Stimulated activated CD8-positive, alpha-beta memory T cell treated with anti-CD3 and anti-CD28 coated beads, Interleukin-4, amount 100 ng/mL, for 48 hours (primary cell): Measurements from ENCODE around the gene PROZ.

ENCODE experiments used
- DNase-seq: peaks from one replicate; pipeline ENCODE4 v3.0.0-alpha.2; 2020

Gene PROZ

GRCh38 chr13:113120300-113121182 lies 37.9 kb upstream of the PROZ start:
- no peak for DNase-seq

DNA sequence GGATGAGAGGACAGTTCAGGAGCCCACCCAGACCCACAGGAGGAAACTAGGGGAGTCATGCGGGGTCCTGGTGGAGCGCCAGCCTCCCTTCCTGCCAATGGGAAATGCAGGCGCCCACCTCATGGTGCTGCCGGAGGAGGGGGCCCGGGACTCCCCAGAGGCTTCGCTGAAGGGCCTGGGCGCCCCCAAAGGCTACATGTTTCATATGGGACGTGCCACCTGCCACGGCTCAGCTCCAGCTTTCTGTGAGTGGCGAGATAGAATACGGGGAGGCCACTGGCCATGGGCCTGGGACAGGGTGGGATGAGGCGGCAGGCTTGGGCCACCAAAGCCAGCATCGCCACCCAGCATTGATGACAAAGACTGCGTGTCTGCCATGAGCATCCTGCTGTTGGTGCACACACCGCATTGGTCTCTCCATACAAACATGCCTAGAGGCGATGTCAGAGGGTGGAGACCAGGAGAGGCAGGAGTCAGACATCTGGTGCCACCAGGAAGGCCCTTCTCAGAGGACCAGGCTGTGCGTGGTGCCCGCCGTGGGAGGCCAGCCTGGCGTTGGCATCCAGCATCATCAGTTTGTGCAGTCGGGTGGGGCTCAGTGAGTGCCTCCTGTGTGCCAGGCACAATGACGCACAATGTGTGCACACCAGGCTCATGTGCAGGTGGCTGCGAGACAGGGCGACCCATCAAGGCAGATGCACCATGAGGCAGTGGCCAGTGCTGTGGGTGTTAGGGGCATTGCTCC lies 37.1 kb upstream of the PROZ start:
- DNase-seq = no peak

GRCh38 chr13:113121928-113122471 lies 36.4 kb upstream of the PROZ start:
- DNase-seq = no peak

GRCh38 chr13:113122550-113123225 lies 35.8 kb upstream of the PROZ start, which contains the start of gene F10:
TSS of gene F10 (plus strand) at chr13:113122799. CDS start at chr13:113122856, 57 bp downstream.
- DNase-seq = no peak

DNA sequence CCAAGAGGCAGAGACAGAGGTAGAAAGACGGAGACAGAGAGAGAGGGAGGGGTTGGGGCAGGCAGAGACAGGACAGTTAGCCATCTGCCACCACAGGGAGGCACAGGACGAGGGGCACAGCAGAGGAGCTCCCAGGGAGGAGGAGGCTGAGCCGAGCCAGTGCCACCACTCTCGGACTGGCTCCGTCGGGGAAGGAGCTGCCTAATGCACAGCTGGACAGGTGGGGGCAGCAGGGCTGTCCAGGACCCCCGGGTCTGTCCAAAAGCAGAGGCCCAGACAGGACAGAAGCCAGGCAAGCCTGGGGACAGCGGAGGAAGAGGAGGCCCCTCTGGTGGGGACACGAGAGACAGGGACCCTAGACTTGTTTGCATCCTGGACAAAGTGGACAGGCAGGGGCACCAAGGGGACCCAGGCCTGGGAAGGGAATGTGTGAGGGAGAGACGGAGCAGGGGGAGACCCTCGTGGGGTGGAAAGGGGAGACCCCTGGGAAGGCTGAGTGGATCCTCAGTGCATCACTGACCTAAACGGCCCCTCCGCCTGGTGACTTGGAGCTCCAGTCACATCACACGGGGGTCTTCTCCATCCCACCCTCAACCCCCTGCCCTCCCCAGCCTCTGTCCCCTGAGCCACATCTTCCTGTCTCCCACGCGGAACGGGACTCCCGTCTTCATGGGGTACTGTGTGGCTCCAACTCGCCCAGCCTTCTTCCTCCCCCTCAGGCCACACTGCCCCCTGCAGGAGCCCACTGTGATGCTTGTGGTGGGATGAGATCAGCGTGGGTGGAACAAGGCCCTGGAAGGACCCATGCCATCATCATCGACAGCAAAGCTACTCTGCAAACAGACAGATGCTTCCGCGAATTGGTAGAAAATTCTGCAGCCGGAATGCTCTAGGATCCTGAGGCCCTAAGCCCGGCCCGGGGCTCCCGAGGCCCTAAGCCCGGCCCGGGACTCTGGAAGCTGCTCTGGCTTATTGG lies 34.9 kb upstream of the PROZ start:
- DNase-seq = peak; percentile 43

DNA sequence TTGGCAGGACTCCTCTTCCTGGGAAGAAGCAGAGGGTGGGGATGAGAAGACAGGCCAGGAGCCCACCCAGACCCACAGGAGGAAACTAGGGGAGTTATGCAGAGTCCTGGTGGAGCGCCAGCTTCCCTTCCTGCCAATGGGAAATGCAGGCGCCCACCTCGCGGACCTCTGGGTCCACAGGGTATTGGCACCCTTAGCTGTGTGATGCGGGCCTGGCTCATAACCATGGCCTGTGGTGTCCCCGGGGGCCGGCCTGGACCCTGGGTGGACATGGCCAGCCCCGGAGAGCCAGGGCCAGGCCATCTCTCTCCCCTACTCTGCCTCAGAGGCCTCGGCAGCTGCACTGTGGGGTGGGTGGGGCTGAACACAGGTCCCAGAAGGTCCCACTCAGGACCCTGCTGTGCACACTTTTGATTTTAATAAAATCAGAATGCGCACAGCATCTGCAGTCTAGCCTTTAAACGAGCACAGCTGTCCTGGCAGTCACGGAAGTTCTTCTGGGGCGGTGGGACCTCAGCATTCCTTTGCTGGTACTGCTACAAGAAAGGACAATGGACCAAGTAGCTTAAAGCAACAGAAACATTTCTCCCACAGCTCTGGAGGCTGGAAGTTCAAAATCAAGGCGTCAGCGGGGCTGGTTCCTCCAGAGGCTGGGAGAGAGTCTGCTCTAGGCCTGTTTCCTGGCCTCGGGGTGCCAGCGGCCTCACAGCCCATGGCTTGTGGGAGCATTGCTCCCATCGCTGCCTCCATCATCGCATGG lies 34.1 kb upstream of the PROZ start:
- DNase-seq = no peak

DNA sequence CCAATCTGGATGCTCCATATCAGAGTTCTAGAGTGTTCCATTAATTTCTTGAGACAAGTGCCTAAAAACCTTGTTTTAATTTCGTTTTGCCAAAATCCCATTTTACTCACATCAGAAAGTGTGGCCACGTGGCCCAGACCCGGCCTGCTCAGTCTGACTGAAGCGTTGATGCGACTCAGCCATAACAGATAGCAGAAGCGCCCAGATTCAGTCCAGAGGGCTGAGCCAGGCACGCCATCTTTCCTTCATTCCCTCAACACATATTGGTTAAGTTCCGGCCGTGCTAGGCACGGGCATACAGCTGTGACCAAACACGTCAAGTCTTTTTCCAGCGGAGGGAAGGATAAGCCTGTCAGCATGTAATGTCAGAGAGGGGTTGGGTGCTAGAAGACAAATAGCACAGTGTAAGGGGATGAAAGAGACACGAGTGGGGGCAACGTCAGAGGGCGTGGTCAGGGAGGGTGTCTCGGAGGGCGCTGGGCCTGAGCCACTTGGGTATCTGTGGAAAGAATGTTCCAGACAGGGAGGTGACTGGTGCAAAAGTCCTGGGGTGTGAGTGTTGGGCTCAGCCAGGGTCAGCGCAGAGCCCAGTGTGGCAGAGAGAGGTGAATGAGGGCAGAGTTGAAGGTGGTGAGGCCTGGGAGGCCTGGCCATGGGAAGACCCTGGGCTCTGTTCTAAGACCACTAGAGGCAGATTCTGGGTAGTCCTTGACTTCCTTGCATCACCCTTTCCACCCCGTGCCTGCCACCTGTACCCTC lies 32.8 kb upstream of the PROZ start:
- DNase-seq = no peak

DNA sequence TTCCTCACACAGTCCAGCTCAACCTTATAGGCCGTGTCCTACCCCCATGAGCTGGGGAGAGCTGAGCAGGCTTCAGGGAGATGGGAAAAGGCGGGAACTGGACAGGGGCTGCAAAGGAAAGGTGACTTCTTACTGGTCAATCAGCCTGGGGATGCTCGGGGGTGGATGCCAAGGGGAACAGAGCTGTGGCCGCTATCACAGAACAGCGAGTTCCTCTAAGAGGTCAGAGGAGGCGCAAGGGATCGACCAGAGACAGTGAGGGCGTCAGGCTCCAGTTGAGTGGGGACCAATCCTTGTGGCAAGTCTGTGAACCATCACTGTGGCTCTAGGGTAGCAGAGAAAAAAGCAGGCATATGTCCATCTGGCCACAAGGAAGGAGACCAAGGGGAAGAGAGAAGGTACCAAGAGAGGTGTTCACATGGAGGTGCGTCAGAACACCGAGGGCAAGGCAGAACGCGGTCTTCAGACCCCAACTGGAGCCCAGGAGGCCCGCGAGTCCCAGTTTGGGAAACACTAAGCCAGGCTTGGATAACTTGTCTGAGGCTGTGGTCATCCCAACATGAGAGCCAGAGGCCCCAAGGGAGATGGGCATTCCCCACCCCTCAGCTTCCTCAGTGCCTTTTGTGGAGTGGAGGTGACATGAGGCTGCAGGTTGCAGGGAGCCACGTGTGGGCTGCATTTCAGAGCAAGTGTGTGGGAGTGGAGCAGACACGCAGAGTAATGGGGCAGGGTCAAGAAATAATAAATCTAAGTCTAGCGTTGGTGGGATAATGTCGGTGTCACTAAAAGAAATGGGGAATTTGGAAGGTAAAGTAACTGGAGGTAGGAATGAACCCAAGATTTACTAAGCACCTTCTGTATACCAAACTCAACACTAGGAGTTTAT lies 31.9 kb upstream of the PROZ start:
- DNase-seq = no peak

GRCh38 chr13:113129480-113129879 lies 29.0 kb upstream of the PROZ start:
- DNase-seq = no peak

GRCh38 chr13:113129921-113130750 lies 28.3 kb upstream of the PROZ start:
- DNase-seq = peak; percentile 56

- DNase-seq = no peak
These were observed 23.1 kb upstream of the PROZ start for GRCh38 chr13:113135281-113135760.

- no peak for DNase-seq
These were observed 20.7 kb upstream of the PROZ start for GRCh38 chr13:113137691-113138298.

DNA sequence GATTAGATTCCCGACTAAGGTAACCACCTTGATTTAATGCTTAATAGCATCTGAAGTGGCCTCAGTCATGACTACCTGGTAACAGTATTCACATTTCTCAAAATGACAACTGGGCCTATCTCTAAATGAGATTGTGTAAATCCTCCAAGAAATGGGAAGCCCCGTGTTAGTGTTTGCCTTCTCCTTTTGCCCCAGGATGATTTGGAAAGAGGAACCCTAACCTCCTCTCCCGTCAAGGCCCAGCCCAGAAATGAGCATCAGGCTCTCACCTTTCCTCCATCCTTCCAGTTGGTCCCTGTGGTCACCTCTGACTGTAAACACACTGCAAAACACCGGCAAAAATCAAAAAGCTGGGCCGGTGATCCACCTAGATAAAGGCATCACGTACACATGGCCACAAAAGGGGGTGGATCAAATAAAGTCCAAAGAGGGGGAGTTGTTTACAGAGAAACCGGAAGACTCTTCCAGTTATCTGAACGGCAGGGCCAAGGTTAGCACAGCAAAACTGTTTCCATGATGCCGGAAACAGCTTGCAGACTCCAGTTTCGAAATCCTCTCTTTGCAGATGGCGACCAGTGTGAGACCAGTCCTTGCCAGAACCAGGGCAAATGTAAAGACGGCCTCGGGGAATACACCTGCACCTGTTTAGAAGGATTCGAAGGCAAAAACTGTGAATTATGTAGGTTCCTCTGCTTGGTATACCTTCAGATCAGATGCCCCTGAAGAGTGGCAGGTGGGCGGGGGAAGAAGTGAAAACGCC lies 19.5 kb upstream of the PROZ start:
- no peak for DNase-seq

GRCh38 chr13:113139577-113139976 lies 18.9 kb upstream of the PROZ start:
- DNase-seq = no peak

DNA sequence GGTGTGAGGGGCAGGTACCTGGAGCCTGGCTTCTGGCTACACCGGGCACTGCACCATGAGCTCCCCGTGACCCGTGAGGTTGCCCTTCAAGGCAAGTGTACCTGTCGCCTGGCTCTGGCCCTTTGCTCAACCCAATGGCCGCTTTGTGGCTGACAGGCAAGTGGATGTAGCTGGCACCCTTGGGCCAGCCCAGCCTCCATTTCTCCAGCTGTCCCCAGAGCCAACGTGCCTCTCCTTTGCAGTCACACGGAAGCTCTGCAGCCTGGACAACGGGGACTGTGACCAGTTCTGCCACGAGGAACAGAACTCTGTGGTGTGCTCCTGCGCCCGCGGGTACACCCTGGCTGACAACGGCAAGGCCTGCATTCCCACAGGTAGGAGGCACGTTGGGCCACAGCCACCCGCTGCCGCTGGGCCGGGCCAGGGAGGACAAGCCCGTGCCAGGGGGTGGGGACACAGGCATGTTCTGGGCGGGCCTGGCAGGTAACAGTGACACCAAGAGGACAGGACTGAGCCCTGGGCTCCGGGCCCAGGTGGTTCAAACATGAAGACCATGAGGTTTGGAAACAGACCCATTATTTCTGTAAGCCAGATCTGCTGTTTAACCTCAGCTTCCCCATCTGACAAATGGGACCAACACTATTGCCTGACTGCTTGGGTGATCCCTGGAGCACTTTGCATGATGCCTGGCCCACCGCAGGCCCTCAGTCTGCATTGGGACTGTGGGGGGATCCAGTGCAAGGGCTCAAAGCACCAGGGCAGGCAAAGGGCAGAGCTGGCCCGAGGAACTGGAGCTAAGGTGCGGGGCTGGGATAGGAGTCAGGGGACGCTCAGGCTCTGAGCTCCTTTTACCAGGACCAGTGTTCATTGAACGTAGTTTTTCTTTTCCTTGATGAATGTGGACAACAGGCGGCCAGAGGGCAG lies 17.5 kb upstream of the PROZ start:
- DNase-seq = no peak

- DNase-seq = no peak
These were observed 16.9 kb upstream of the PROZ start for GRCh38 chr13:113141601-113141970.
